Esophagus muscularis mucosa (tissue), 4 donors: ENCODE results near the gene CNST. TPM values are rescaled to one million over a fixed set of nuclear protein-coding genes. Genes with fewer than 3 reads are reported as not detected.
"Not testable (repeated sequence)": the region's sequence is repeated elsewhere in the genome, so short reads cannot be mapped to it uniquely, and the experiment has no call there.

Source experiments
- DNase-seq: peaks from one replicate; pipeline ENCODE4 v3.0.0-alpha.2; 2017; ENCODE audit errors: extremely low spot score
- H3K27ac ChIP-seq, 4 donors: fragments of 200-600 bp; sonication (generic); replicated peaks in 1 of 4; 1 replicate in 3 of 4; 2 replicates in 1 of 4; pipeline ENCODE4 v1.5.1; 2016 to 2019; ENCODE audit warnings: mild to moderate bottlenecking in 1 of 4
- H3K27me3 ChIP-seq, 4 donors: fragments of 200-600 bp; sonication (generic); one replicate each; pipeline versions ENCODE4 v1.5.1 to v1.6.0; 2016 to 2019
- H3K36me3 ChIP-seq, 4 donors: fragments of 200-600 bp; sonication (generic); one replicate each; pipeline ENCODE4 v1.5.1; 2016 to 2019
- H3K4me1 ChIP-seq, 4 donors: fragments of 200-600 bp; sonication (generic); one replicate each; pipeline ENCODE4 v1.5.1; 2016 to 2019
- H3K4me3 ChIP-seq, 4 donors: fragments of 200-600 bp; sonication (generic); 1 replicate in 2 of 4; 2 replicates in 2 of 4; pipeline ENCODE4 v1.5.1; 2016 to 2019; ENCODE audit warnings: mild to moderate bottlenecking in 4 of 4, moderate library complexity in 1 of 4
- H3K9me3 ChIP-seq, 4 donors: fragments of 200-600 bp; sonication (generic); 1 replicate in 3 of 4; 2 replicates in 1 of 4; pipeline ENCODE4 v1.5.1; 2016 to 2019
- EP300 ChIP-seq: sonication (generic); formaldehyde crosslinking; IDR thresholded peaks from one replicate; pipeline ENCODE4 v1.6.1; 2017; ENCODE audit warnings: antibody characterized with exemption
- POLR2A ChIP-seq: fragments of 450-650 bp; IDR thresholded peaks from one replicate; pipeline ENCODE4 v1.6.1; 2017; ENCODE audit warnings: antibody characterized with exemption, moderate library complexity, mild to moderate bottlenecking, low read depth
- POLR2AphosphoS5 ChIP-seq, 2 donors: sonication (generic); formaldehyde crosslinking; IDR thresholded peaks; one replicate each; pipeline ENCODE4 v1.6.1; 2017; ENCODE audit warnings: antibody characterized with exemption in 2 of 2
- WGBS: methylation state at CpG from one replicate; pipeline ENCODE4 v1.1.5; 2018; 5-methylcytosine and 5-hydroxymethylcytosine counted together
- intact Hi-C: fragments of 100-400 bp; cut with DNase I; formaldehyde crosslinking; loops from one replicate; pipeline ENCODE4 v1.15.1; 2023
- total RNA-seq, 4 donors: library from RNA; depleted of rRNA; stranded (reverse); fragments of >200 nt; gene quantifications; one replicate each; pipeline versions ENCODE4 v1.1.0 to v1.2.1, GENCODE V29; 2016
- TF ChIP-seq, protein P1 (sequence below), 3 experiments: fragments of 200-600 bp in 2 of 3; fragments of 450-650 bp in 1 of 3; sonication (generic) in 2 of 3; IDR thresholded peaks; one replicate each; pipeline ENCODE4 v1.5.1; 2017 to 2019; ENCODE audit warnings: antibody characterized with exemption in 3 of 3, mild to moderate bottlenecking in 2 of 3, moderate library complexity in 1 of 3

The CNST gene
- total RNA-seq, 4 donors from 2014 or later = 55.4 to 74.7 (median 61.9) TPM

DNA sequence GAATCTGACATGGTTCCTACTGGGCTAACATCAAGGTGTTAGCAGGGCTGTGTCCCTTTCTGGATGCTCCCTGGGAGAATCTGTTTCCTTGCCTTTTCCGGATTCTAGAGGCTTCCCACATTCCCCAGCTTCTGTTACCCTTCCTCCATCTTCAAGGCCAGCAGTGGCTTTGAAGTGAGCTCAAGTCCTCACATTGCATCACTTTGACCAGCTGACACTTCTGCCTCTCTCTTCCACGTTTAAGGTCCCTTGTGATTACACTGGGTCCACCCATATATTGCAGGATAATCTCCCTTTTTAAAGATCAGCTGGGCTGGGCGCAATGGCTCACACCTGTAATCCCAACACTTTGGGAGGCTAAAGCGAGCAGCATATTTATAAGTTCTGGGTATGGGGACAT, 33.1 kb downstream of the CNST start:
- Histone ChIP-seq H3K36me3 (peaks cover 0 to 7% (median 0%) of the 10 kb centered on the region in 4 donors), H3K27me3 (no peaks in the 10 kb centered on the region), H3K4me1 (peaks cover 36 to 81% (median 72%) of the 10 kb centered on the region in 4 donors), H3K27ac (peak overlapping the region in 3 of 4 donors; percentile 67 to 82 (median 81)), H3K4me3 (no peak overlapping the region), H3K9me3 (no peaks in the 10 kb centered on the region)
- no peak for DNase-seq
- 88% methylated on average over 4 of the region's 4 CpGs for WGBS
- intact Hi-C loops = no loop called here
- TF ChIP-seq POLR2AphosphoS5 (IDR thresholded peaks at IDR 0.05) = no peak
- TF ChIP-seq POLR2A = no peak
- TF ChIP-seq, protein P1, sequence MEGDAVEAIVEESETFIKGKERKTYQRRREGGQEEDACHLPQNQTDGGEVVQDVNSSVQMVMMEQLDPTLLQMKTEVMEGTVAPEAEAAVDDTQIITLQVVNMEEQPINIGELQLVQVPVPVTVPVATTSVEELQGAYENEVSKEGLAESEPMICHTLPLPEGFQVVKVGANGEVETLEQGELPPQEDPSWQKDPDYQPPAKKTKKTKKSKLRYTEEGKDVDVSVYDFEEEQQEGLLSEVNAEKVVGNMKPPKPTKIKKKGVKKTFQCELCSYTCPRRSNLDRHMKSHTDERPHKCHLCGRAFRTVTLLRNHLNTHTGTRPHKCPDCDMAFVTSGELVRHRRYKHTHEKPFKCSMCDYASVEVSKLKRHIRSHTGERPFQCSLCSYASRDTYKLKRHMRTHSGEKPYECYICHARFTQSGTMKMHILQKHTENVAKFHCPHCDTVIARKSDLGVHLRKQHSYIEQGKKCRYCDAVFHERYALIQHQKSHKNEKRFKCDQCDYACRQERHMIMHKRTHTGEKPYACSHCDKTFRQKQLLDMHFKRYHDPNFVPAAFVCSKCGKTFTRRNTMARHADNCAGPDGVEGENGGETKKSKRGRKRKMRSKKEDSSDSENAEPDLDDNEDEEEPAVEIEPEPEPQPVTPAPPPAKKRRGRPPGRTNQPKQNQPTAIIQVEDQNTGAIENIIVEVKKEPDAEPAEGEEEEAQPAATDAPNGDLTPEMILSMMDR (IDR thresholded peaks at IDR 0.05) = no peak
- no peak for TF ChIP-seq EP300

DNA sequence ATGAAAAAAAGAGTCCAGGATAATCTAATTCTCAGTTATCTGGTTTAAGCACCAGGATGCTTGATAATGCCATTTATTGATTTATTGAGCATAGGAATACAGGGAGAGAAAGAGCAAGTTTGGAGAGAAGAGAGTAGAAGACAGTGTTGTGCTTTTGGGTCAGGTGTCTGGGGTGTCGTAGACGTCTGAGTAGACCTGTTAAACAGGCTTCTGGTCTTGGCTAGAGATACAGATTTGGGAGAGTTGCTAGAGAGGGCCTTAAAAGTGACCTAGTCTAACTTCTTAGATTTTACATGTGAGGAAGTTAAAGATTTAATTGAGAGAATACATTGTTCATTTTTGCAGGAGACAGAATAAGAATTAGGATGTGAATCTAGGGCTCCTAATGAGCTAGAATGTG, 34.3 kb downstream of the CNST start:
- Histone ChIP-seq H3K27ac (peak overlapping the region in 2 of 4 donors; percentile 21 to 67), H3K36me3 (no peaks in the 10 kb centered on the region), H3K9me3 (no peaks in the 10 kb centered on the region), H3K4me3 (no peak overlapping the region), H3K4me1 (peaks cover 32 to 70% (median 60%) of the 10 kb centered on the region in 4 donors), H3K27me3 (no peaks in the 10 kb centered on the region)
- WGBS = 77% methylated on average over 2 of the region's 2 CpGs
- no peak for DNase-seq
- intact Hi-C loops = no loop called here
- TF ChIP-seq POLR2AphosphoS5 (IDR thresholded peaks at IDR 0.05) (no peak), EP300 (no peak), POLR2A (no peak)
- TF ChIP-seq, protein P1 (IDR thresholded peaks at IDR 0.05) = no peak

DNA sequence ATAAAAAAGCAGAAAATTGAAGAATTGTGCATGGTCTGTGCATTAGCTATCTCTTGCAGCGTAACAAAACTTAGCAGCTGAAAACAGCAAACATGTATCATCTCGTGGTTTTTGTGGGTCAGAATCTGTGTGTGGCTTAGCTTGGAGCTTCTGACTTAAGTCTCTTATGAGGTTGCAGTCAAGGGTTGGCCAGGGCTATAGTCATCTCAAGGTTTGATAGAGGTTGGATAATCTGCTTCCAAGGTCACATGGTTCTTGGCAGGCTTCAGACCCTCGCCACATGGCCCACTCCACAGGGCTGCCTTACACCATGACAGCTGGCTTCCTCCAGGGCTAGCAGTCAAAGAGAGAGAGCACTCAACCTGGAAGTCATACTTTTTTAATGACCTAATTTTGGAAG, 35.9 kb downstream of the CNST start:
- intact Hi-C loops = no loop called here

DNA sequence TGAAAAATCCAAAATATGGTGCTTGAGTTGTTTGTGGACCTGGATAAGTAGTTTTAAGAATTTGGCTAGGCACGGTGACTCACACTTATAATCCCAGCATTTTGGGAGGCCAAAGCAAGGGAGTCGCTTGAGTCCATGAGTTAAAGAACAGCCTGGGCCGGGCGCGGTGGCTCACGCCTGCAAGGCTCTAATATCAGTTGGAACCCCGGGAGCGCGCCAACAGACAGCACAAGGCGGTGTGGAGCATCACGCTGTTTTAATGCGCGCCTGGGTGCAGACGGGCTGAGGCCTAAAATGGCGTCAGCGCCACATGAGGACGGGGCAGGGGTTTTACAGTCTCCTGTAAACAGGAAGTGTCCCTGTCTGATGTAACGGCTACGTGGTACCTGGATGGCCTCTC, 39.0 kb downstream of the CNST start:
- H3K27me3 ChIP-seq, H3K4me3 ChIP-seq, intact Hi-C loops, H3K27ac ChIP-seq, H3K36me3 ChIP-seq, H3K9me3 ChIP-seq, DNase-seq: not testable (repeated sequence)
- 98% methylated on average over 19 of the region's 19 CpGs for WGBS
- H3K4me1 ChIP-seq = peaks cover 25 to 54% (median 43%) of the 10 kb centered on the region in 4 donors

More for the DNA sequence above, 35.9 kb downstream of the CNST start:
- Histone ChIP-seq H3K9me3 (no peaks in the 10 kb centered on the region), H3K4me3 (no peak overlapping the region), H3K36me3 (no peaks in the 10 kb centered on the region), H3K27me3 (no peaks in the 10 kb centered on the region), H3K27ac (no peak overlapping the region), H3K4me1 (peaks cover 19 to 54% (median 44%) of the 10 kb centered on the region in 4 donors)
- TF ChIP-seq POLR2A (no peak), POLR2AphosphoS5 (IDR thresholded peaks at IDR 0.05) (no peak), EP300 (no peak)
- TF ChIP-seq, protein P1 (IDR thresholded peaks at IDR 0.05) = no peak
- WGBS = 87% methylated on average over 3 of the region's 3 CpGs
- no peak for DNase-seq

DNA sequence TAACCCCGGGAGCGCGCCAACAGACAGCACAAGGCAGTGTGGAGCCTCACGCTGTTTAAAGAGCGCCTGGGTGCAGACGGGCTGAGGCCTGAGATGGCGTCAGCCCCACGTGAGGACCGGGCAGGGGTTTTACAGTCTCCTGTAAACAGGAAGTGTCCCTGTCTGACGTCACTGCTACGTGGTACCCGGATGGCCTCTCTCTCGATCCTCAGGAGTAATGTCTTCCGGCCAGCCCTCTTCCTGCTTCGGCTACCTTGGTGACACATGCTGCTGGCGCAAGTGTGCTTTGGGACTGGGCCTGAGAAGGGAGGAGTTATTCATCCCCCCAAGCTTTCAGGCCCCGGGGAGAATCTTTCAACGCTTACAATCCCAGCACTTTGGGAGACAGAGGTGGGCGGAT, 41.2 kb downstream of the CNST start:
- no peaks in the 10 kb centered on the region for H3K36me3 ChIP-seq
- intact Hi-C loops = no loop called here
- no peaks in the 10 kb centered on the region for H3K27me3 ChIP-seq
- 97% methylated on average over 7 of the region's 19 CpGs for WGBS
- TF ChIP-seq EP300 (no peak), POLR2AphosphoS5 (IDR thresholded peaks at IDR 0.05) (peak in 1 of 2 donors; percentile 28)
- no peak overlapping the region for H3K4me3 ChIP-seq
- H3K9me3 ChIP-seq = no peaks in the 10 kb centered on the region
- peak overlapping the region; percentile 75 to 87 (median 80) for H3K27ac ChIP-seq
- peaks cover 42 to 56% (median 53%) of the 10 kb centered on the region in 4 donors for H3K4me1 ChIP-seq
- no peak for DNase-seq
